IMR-90 (cell line): ENCODE measurements around the gene DGKH.

Experiments
- CTCF ChIP-seq: conservative IDR thresholded peaks from 2 replicates; pipeline ENCODE4 v1.5.1; 2012; ENCODE audit warnings: mild to moderate bottlenecking, low read depth, low read length, improper control_type of control experiment
- ELK1 ChIP-seq: fragments of 150-350 bp; IDR thresholded peaks from 2 replicates; pipeline ENCODE4 v1.6.1; 2016; ENCODE audit warnings: low read depth, mild to moderate bottlenecking, low read length, moderate library complexity, borderline replicate concordance
- POLR2A ChIP-seq: IDR thresholded peaks from 2 replicates; pipeline ENCODE4 v1.6.1; 2012; ENCODE audit warnings: mild to moderate bottlenecking, low read depth, low read length
- SMC3 ChIP-seq: fragments of 150-350 bp; IDR thresholded peaks from 2 replicates; pipeline ENCODE4 v1.6.1; 2016; ENCODE audit warnings: low read depth, mild to moderate bottlenecking, antibody characterized with exemption, low read length, moderate library complexity

- TF ChIP-seq POLR2A: no peak
- TF ChIP-seq CTCF: no peak
- TF ChIP-seq SMC3: no peak
- TF ChIP-seq ELK1: no peak
Measured at GRCh38 chr13:42065414-42065813, 17.0 kb downstream of the DGKH start.
